HCT116 (cell line): Measurements from ENCODE around the gene BRD9. TPM values are rescaled to one million over a fixed set of nuclear protein-coding genes. Genes with fewer than 3 reads are reported as not detected.
"Not testable (repeated sequence)": the region's sequence is repeated elsewhere in the genome, so short reads cannot be mapped to it uniquely, and the experiment has no call there.

Experiments
- ATAC-seq: fragments of 200-7000 bp; cut with Tn5 transposase; 2 replicates; pipeline ENCODE4 v1.9.1; 2020; ENCODE audit warnings: mild to moderate bottlenecking, moderate library complexity
- BruUV-seq: library from RNA; stranded (reverse); fragments of 400-500 nt; replicated peaks from 2 replicates; lab custom pipeline; 2021; lab: Mats Ljungman, UMichigan
- CTCF ChIA-PET: fragments of 300-600 bp; sonication (Branson Sonifier 250); formaldehyde crosslinking; loops from one replicate; lab custom pipeline; 2021; ENCODE audit warnings: antibody characterized with exemption; lab: Charles Lee
- POLR2A ChIA-PET: fragments of 300-600, 350-600 bp; sonication (Branson Sonifier 250); formaldehyde crosslinking; loops from one replicate; lab custom pipeline; 2021; ENCODE audit warnings: antibody characterized with exemption; lab: Charles Lee
- RAD21 ChIA-PET, 2 experiments: fragments of 300-600 bp; sonication (Branson Sonifier 250); formaldehyde crosslinking; loops; one replicate each; lab custom pipeline; 2023; ENCODE audit warnings: low total read pairs in 2 of 2; ENCODE audit not compliant: uncharacterized antibody in 2 of 2, unreplicated experiment in 2 of 2, low non-redundant PET in 1 of 2; lab: Charles Lee
- DNase-seq: peaks from one replicate; pipeline ENCODE4 v3.0.0-alpha.2; 2010; ENCODE audit warnings: low read depth, low spot score
- H2AFZ ChIP-seq: fragments of 200-600 bp; shearing (Covaris generic), sonication (generic); 2 replicates; pipeline ENCODE4 v1.6.1; 2017; ENCODE audit warnings: low read depth, mixed run types, mixed read lengths, antibody characterized with exemption, low read length; ENCODE audit not compliant: poor library complexity, severe bottlenecking
- H3K27ac ChIP-seq: 2 replicates; pipeline ENCODE4 v1.5.1; 2012; ENCODE audit warnings: low read depth, low read length
- H3K27me3 ChIP-seq: fragments of 200-600 bp; sonication (generic); 2 replicates; pipeline ENCODE4 v1.6.1; 2016; ENCODE audit warnings: mixed run types, low read length, mixed read lengths; ENCODE audit not compliant: insufficient read depth
- H3K36me3 ChIP-seq, 2 experiments: fragments of 200-500 bp in 1 of 2; fragments of 200-600 bp in 1 of 2; sonication (Bioruptor generic) in 1 of 2; sonication (generic) in 1 of 2; 2 replicates each; pipeline versions ENCODE4 v1.5.1 to v1.6.1; 2014 to 2016; ENCODE audit warnings: low read length in 2 of 2, inconsistent platforms in 1 of 2, mixed read lengths in 1 of 2, mixed run types in 1 of 2; ENCODE audit not compliant: insufficient read depth in 2 of 2, control insufficient read depth in 1 of 2
- H3K4me1 ChIP-seq, 2 experiments: fragments of 200-600 bp in 1 of 2; sonication (generic) in 1 of 2; 2 replicates each; pipeline versions ENCODE4 v1.5.1 to v1.6.1; 2012 to 2017; ENCODE audit warnings: low read length in 2 of 2, inconsistent platforms in 1 of 2, mild to moderate bottlenecking in 1 of 2, mixed read lengths in 1 of 2, mixed run types in 1 of 2, moderate library complexity in 1 of 2; ENCODE audit not compliant: insufficient read depth in 2 of 2, control insufficient read depth in 1 of 2
- H3K4me2 ChIP-seq: fragments of 200-600 bp; sonication (generic); 2 replicates; pipeline ENCODE4 v1.6.1; 2017; ENCODE audit warnings: mixed run types, low read length, mixed read lengths
- H3K4me3 ChIP-seq, 2 experiments: fragments of 200-600 bp in 1 of 2; sonication (generic) in 1 of 2; replicated peaks in 1 of 2; 2 replicates each; pipeline ENCODE4 v1.5.1; 2011 to 2016; ENCODE audit warnings: low read length in 2 of 2, control low read depth in 1 of 2, low read depth in 1 of 2, mild to moderate bottlenecking in 1 of 2, mixed read lengths in 1 of 2, mixed run types in 1 of 2
- H3K79me2 ChIP-seq: fragments of 200-600 bp; sonication (generic); 2 replicates; pipeline ENCODE4 v1.6.1; 2017; ENCODE audit warnings: mild to moderate bottlenecking, mixed run types, low read length, moderate library complexity, mixed read lengths; ENCODE audit not compliant: insufficient read depth
- H3K9ac ChIP-seq: fragments of 200-600 bp; sonication (generic); 2 replicates; pipeline ENCODE4 v1.6.1; 2016; ENCODE audit warnings: low read length, mixed read lengths
- H3K9me2 ChIP-seq: fragments of 200-600 bp; sonication (generic), shearing (Covaris generic); 2 replicates; pipeline ENCODE4 v1.6.1; 2017; ENCODE audit warnings: mixed run types, mild to moderate bottlenecking, moderate library complexity; ENCODE audit not compliant: insufficient read depth
- H3K9me3 ChIP-seq, 2 experiments: fragments of 200-500 bp in 1 of 2; fragments of 200-600 bp in 1 of 2; sonication (Bioruptor generic) in 1 of 2; sonication (generic) in 1 of 2; 2 replicates each; pipeline ENCODE4 v1.6.1; 2014 to 2017; ENCODE audit warnings: low read length in 2 of 2, mixed read lengths in 2 of 2, inconsistent platforms in 1 of 2, low read depth in 1 of 2, mild to moderate bottlenecking in 1 of 2, mixed run types in 1 of 2, moderate library complexity in 1 of 2; ENCODE audit not compliant: control insufficient read depth in 1 of 2, insufficient read depth in 1 of 2
- H4K20me1 ChIP-seq: fragments of 200-600 bp; sonication (generic), shearing (Covaris generic); 2 replicates; pipeline ENCODE4 v1.6.1; 2017; ENCODE audit warnings: mixed run types, mild to moderate bottlenecking, moderate library complexity; ENCODE audit not compliant: insufficient read depth
- RAD21 ChIP-seq: IDR thresholded peaks from 2 replicates; pipeline ENCODE4 v1.6.1; 2012; ENCODE audit warnings: low read depth, mild to moderate bottlenecking
- intact Hi-C: fragments of 100-400 bp; cut with micrococcal nuclease; formaldehyde crosslinking; loops from 2 replicates; pipeline ENCODE4 v1.10.0; 2022
- total RNA-seq: library from RNA; stranded (reverse); gene quantifications from one replicate; pipeline ENCODE4 v1.2.1, GENCODE V29; 2021; ENCODE audit not compliant: unreplicated experiment
- TF ChIP-seq, protein P1 (sequence below), 3 experiments: fragments of 200-600 bp in 1 of 3; sonication (generic) in 1 of 3; IDR thresholded peaks in 2 of 3; conservative IDR thresholded peaks in 1 of 3; 2 replicates each; pipeline ENCODE4 v1.5.1; 2012 to 2017; ENCODE audit warnings: low read depth in 2 of 3, low read length in 2 of 3, antibody characterized with exemption in 1 of 3, borderline replicate concordance in 1 of 3, control low read depth in 1 of 3, mild to moderate bottlenecking in 1 of 3, mixed read lengths in 1 of 3, mixed run types in 1 of 3, moderate library complexity in 1 of 3; ENCODE audit not compliant: insufficient read depth in 1 of 3

BRD9 gene
- total RNA-seq, 1 experiment from 2014 or later, result 54.6 TPM

- intact Hi-C loops, H3K27me3 ChIP-seq, RAD21 ChIA-PET, POLR2A ChIA-PET, H4K20me1 ChIP-seq, DNase-seq, H3K9me2 ChIP-seq, H3K4me2 ChIP-seq, CTCF ChIA-PET, H3K4me3 ChIP-seq, H3K4me1 ChIP-seq, H2AFZ ChIP-seq, H3K79me2 ChIP-seq, H3K36me3 ChIP-seq, H3K27ac ChIP-seq, H3K9ac ChIP-seq, H3K9me3 ChIP-seq, BruUV-seq: not testable (repeated sequence)
- TF ChIP-seq RAD21, result peak; percentile 45
- TF ChIP-seq, protein P1, sequence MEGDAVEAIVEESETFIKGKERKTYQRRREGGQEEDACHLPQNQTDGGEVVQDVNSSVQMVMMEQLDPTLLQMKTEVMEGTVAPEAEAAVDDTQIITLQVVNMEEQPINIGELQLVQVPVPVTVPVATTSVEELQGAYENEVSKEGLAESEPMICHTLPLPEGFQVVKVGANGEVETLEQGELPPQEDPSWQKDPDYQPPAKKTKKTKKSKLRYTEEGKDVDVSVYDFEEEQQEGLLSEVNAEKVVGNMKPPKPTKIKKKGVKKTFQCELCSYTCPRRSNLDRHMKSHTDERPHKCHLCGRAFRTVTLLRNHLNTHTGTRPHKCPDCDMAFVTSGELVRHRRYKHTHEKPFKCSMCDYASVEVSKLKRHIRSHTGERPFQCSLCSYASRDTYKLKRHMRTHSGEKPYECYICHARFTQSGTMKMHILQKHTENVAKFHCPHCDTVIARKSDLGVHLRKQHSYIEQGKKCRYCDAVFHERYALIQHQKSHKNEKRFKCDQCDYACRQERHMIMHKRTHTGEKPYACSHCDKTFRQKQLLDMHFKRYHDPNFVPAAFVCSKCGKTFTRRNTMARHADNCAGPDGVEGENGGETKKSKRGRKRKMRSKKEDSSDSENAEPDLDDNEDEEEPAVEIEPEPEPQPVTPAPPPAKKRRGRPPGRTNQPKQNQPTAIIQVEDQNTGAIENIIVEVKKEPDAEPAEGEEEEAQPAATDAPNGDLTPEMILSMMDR (IDR thresholded peaks at IDR 0.05 in 2 of 3, conservative IDR thresholded peaks at IDR 0.05 in 1 of 3; ENCODE audit: borderline replicate concordance in 1 of 3, insufficient read depth in 1 of 3, low read depth in 2 of 3, low read length in 2 of 3), result 0 out of 6 replicates have a peak, but pooled peaks of 1 of the 3 experiments have one; percentile 5
- peak; percentile 48 for ATAC-seq
These were observed 48.7 kb downstream of the BRD9 start for GRCh38 chr5:843926-844325.

GRCh38 chr5:843371-843770 lies 49.2 kb downstream of the BRD9 start:
- BruUV-seq, H3K27ac ChIP-seq, H3K36me3 ChIP-seq, H2AFZ ChIP-seq, DNase-seq, H3K9me2 ChIP-seq, H3K9me3 ChIP-seq, RAD21 ChIA-PET, H3K4me2 ChIP-seq, H3K9ac ChIP-seq, H3K79me2 ChIP-seq, H3K27me3 ChIP-seq, H3K4me3 ChIP-seq, CTCF ChIA-PET, H3K4me1 ChIP-seq, POLR2A ChIA-PET, H4K20me1 ChIP-seq, ATAC-seq, intact Hi-C loops: not testable (repeated sequence)

GRCh38 chr5:842402-843221 lies 50.0 kb downstream of the BRD9 start:
- H3K79me2 ChIP-seq, H3K9me3 ChIP-seq, DNase-seq, H3K36me3 ChIP-seq, H3K9ac ChIP-seq, RAD21 ChIA-PET, BruUV-seq, H3K9me2 ChIP-seq, H2AFZ ChIP-seq, H4K20me1 ChIP-seq, H3K27ac ChIP-seq, POLR2A ChIA-PET, H3K27me3 ChIP-seq, H3K4me2 ChIP-seq, intact Hi-C loops, CTCF ChIA-PET, H3K4me3 ChIP-seq, H3K4me1 ChIP-seq, ATAC-seq: not testable (repeated sequence)
